HG03196 (cell line): ENCODE results near the gene SERPINC1.
"Not testable (repeated sequence)": the region's sequence is repeated elsewhere in the genome, so short reads cannot be mapped to it uniquely, and the experiment has no call there.

Source experiments
- ATAC-seq: cut with Tn5 transposase; IDR thresholded peaks from one replicate; pipeline ENCODE4 v1.9.1; 2021; ENCODE audit not compliant: unreplicated experiment

The SERPINC1 gene

GRCh38 chr1:173863224-173864161 lies 53.6 kb downstream of the SERPINC1 start:
- no peak for ATAC-seq

- no peak for ATAC-seq
Observed at GRCh38 chr1:173862769-173863223, 54.3 kb downstream of the SERPINC1 start.

DNA sequence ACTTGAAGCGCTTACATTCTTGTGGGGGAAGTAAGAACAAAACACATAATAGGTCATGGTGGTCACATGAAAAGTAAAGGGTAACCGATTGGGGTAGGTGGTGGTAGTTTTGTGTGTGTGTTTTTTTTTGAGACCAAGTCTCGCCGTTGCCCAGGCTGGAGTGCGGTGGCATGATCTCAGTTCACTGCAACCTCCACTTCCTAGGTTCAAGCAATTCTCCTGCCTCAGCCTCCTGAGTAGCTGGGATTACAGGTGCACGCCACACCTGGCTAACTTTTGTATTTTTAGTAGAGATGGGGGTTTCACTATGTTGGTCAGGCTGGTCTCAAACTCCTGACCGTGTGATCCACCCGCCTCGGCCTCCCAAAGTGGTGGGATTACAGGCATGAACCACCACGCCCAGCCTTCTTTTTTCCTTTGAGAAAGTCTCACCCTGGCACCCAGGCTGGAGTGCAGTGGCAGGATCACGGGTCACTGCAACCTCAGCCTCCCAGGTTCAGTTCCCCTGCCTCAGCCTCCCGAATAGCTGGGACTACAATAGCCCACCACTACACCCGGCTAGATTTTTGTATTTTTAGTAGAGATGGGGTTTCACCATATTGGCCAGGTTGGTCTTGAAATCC lies 54.9 kb downstream of the SERPINC1 start:
- ATAC-seq = not testable (repeated sequence)

- ATAC-seq = no peak
Observed at GRCh38 chr1:173861731-173862145, 55.4 kb downstream of the SERPINC1 start.

DNA sequence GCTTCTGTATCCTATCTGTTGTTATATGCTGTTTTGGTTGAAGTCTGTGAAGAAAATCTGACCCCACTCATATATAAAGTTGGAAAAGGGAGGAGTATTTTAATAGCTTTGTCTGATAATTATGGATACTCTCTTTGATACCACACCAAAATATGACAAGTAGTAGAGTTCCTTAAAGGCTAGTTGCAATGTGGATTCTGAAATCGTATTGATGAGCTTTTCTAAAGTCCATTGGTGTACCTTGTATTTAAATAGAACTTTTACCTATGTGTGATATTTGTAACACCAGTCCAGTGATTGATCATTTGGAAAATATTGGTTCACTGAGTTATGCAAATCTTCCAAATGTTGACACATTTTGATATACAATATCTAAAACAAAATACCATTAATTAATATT lies 57.1 kb downstream of the SERPINC1 start:
- no peak for ATAC-seq

DNA sequence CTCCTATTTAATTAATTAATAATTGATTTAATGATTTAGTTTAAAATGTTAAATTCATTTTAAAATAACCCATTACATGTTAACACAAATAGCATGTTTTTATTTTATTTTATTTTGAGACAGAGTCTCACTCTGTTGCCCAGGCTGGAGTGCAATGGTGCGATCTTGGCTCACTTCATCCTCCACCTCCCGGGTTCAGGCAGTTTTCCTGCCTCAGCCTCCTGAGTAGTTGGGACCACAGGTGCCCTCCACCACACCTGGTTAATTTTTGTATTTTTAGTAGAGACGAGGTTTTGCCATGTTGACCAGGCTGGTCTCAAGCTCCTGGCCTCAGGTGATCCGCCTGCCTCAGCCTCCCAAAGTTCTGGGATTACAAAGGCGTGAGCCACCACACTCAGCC lies 57.6 kb downstream of the SERPINC1 start:
- ATAC-seq = not testable (repeated sequence)

DNA sequence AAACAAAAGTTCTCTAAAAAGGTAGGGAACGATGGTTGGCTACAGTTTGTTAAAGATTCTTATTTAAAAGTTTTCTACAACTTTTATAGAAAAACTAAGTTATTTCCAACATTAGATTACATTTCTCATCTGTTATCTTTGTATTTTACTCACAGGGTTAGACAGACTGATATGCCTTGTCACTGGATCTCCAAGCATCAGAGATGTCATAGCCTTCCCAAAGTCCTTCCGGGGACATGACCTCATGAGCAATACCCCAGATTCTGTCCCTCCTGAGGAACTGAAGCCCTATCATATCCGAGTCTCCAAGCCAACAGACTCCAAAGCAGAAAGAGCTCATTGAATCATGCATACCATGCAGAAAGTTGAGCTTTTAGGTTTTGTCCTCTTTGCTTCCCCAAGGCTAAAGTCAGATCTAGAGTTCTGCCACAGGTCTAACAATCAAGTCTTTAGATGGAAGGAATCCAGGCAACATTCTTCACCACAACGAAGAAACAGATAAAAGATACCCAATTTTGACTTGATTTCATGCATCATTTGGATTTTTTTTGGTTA lies 59.7 kb downstream of the SERPINC1 start:
- no peak for ATAC-seq

- ATAC-seq = no peak
Observed at GRCh38 chr1:173856903-173857302, 60.2 kb downstream of the SERPINC1 start.

- ATAC-seq = no peak
Observed at GRCh38 chr1:173856014-173856413, 61.1 kb downstream of the SERPINC1 start.
